Neural cell (in vitro differentiated cells): Measurements from ENCODE around the gene KL.

ENCODE experiments used
- CTCF ChIP-seq: fragments of 450-650 bp; IDR thresholded peaks from 2 replicates; pipeline ENCODE4 v1.5.1; 2014; ENCODE audit warnings: antibody characterized with exemption, mild to moderate bottlenecking, moderate library complexity; ENCODE audit not compliant: poor library complexity, severe bottlenecking
- EP300 ChIP-seq: fragments of 450-650 bp; conservative IDR thresholded peaks from 2 replicates; pipeline ENCODE4 v1.6.1; 2014; ENCODE audit warnings: antibody characterized with exemption, mild to moderate bottlenecking, moderate library complexity; ENCODE audit not compliant: poor library complexity, severe bottlenecking
- EZH2 ChIP-seq: fragments of 200-600, 300-800 bp; shearing (Covaris generic), sonication (generic); IDR thresholded peaks from 2 replicates; pipeline ENCODE4 v1.6.1; 2014; ENCODE audit warnings: antibody characterized with exemption, low read length, borderline replicate concordance, mild to moderate bottlenecking; ENCODE audit not compliant: insufficient read depth, poor library complexity, severe bottlenecking
- POLR2AphosphoS5 ChIP-seq: IDR thresholded peaks from 2 replicates; pipeline ENCODE4 v1.6.1; 2012
- SMC3 ChIP-seq: fragments of 450-650 bp; conservative IDR thresholded peaks from 2 replicates; pipeline ENCODE4 v1.6.1; 2014; ENCODE audit warnings: antibody characterized with exemption, mild to moderate bottlenecking, moderate library complexity; ENCODE audit not compliant: poor library complexity
- TF ChIP-seq, protein P1 (sequence below): IDR thresholded peaks from 2 replicates; pipeline ENCODE4 v1.6.1; 2012; ENCODE audit warnings: borderline replicate concordance

- no peak for TF ChIP-seq CTCF
- TF ChIP-seq EZH2: no peak
- TF ChIP-seq SMC3: no peak
- no peak for TF ChIP-seq POLR2AphosphoS5
- TF ChIP-seq, protein P1, sequence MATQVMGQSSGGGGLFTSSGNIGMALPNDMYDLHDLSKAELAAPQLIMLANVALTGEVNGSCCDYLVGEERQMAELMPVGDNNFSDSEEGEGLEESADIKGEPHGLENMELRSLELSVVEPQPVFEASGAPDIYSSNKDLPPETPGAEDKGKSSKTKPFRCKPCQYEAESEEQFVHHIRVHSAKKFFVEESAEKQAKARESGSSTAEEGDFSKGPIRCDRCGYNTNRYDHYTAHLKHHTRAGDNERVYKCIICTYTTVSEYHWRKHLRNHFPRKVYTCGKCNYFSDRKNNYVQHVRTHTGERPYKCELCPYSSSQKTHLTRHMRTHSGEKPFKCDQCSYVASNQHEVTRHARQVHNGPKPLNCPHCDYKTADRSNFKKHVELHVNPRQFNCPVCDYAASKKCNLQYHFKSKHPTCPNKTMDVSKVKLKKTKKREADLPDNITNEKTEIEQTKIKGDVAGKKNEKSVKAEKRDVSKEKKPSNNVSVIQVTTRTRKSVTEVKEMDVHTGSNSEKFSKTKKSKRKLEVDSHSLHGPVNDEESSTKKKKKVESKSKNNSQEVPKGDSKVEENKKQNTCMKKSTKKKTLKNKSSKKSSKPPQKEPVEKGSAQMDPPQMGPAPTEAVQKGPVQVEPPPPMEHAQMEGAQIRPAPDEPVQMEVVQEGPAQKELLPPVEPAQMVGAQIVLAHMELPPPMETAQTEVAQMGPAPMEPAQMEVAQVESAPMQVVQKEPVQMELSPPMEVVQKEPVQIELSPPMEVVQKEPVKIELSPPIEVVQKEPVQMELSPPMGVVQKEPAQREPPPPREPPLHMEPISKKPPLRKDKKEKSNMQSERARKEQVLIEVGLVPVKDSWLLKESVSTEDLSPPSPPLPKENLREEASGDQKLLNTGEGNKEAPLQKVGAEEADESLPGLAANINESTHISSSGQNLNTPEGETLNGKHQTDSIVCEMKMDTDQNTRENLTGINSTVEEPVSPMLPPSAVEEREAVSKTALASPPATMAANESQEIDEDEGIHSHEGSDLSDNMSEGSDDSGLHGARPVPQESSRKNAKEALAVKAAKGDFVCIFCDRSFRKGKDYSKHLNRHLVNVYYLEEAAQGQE: no peak
- no peak for TF ChIP-seq EP300
Measured at GRCh38 chr13:32997399-32997798, 18.8 kb upstream of the KL start.
